GM23248 (cell line): ENCODE results near the gene DEDD. TPM values are rescaled to one million over a fixed set of nuclear protein-coding genes. Genes with fewer than 3 reads are reported as not detected.

Experiments used
- DNase-seq: peaks from one replicate; pipeline ENCODE4 v3.0.0-alpha.2; 2015
- H2AFZ ChIP-seq: fragments of 200-600 bp; sonication (generic); 2 replicates; pipeline ENCODE4 v1.6.1; 2016; ENCODE audit warnings: antibody characterized with exemption
- H3F3A ChIP-seq: fragments of 200-600 bp; sonication (generic); 2 replicates; pipeline ENCODE4 v1.6.1; 2016; ENCODE audit warnings: mild to moderate bottlenecking, antibody characterized with exemption, mixed run types; ENCODE audit not compliant: insufficient read depth
- H3K27ac ChIP-seq: fragments of 200-600 bp; sonication (generic); 2 replicates; pipeline ENCODE4 v1.5.1; 2016; ENCODE audit warnings: mild to moderate bottlenecking
- H3K27me3 ChIP-seq: fragments of 200-600 bp; sonication (generic); replicated peaks from 2 replicates; pipeline ENCODE4 v1.6.1; 2016; ENCODE audit warnings: mild to moderate bottlenecking; ENCODE audit not compliant: insufficient read depth
- H3K36me3 ChIP-seq: fragments of 200-600 bp; sonication (generic); 2 replicates; pipeline ENCODE4 v1.6.1; 2016; ENCODE audit warnings: low read depth, mild to moderate bottlenecking
- H3K4me1 ChIP-seq: fragments of 200-600 bp; sonication (generic); 2 replicates; pipeline ENCODE4 v1.6.1; 2016; ENCODE audit warnings: mild to moderate bottlenecking; ENCODE audit not compliant: insufficient read depth
- H3K4me2 ChIP-seq: fragments of 200-600 bp; sonication (generic); one replicate; pipeline ENCODE4 v1.6.1; 2016; ENCODE audit warnings: mild to moderate bottlenecking; ENCODE audit not compliant: unreplicated experiment
- H3K4me3 ChIP-seq: fragments of 200-600 bp; sonication (generic); 2 replicates; pipeline ENCODE4 v1.5.1; 2016; ENCODE audit warnings: mild to moderate bottlenecking
- H3K79me2 ChIP-seq: fragments of 200-600 bp; sonication (generic); 2 replicates; pipeline ENCODE4 v1.6.1; 2016; ENCODE audit warnings: mild to moderate bottlenecking; ENCODE audit not compliant: insufficient read depth
- H3K9ac ChIP-seq: fragments of 200-600 bp; sonication (generic); 2 replicates; pipeline ENCODE4 v1.6.1; 2016; ENCODE audit warnings: mild to moderate bottlenecking
- H3K9me2 ChIP-seq: fragments of 200-600 bp; sonication (generic); 2 replicates; pipeline ENCODE4 v1.6.1; 2016; ENCODE audit warnings: mixed run types, mild to moderate bottlenecking, moderate library complexity; ENCODE audit not compliant: insufficient read depth
- H3K9me3 ChIP-seq: fragments of 200-600 bp; sonication (generic); one replicate; pipeline ENCODE4 v1.6.1; 2017; ENCODE audit warnings: low read depth
- H4K20me1 ChIP-seq: fragments of 200-600 bp; sonication (generic); 2 replicates; pipeline ENCODE4 v1.6.0; 2016; ENCODE audit not compliant: insufficient read depth
- EZH2 ChIP-seq: fragments of 200-600 bp; sonication (generic); IDR thresholded peaks from 2 replicates; pipeline ENCODE4 v1.6.1; 2018; ENCODE audit warnings: antibody characterized with exemption, mild to moderate bottlenecking; ENCODE audit not compliant: insufficient read depth, poor library complexity, severe bottlenecking
- EZH2phosphoT487 ChIP-seq: fragments of 200-600 bp; sonication (generic); IDR thresholded peaks from 2 replicates; pipeline ENCODE4 v1.6.1; 2018; ENCODE audit warnings: antibody characterized with exemption, moderate library complexity, mild to moderate bottlenecking, low read depth; ENCODE audit not compliant: insufficient read depth
- WGBS, 2 experiments: methylation state at CpG; one replicate each; pipeline ENCODE4 v1.1.6; 2015 to 2017; ENCODE audit warnings: low lambda C conversion rate in 2 of 2, low coverage in 1 of 2; ENCODE audit errors: missing lambda C conversion rate in 2 of 2; 5-methylcytosine and 5-hydroxymethylcytosine counted together
- in situ Hi-C: fragments of 300-500 bp; cut with MboI; formaldehyde crosslinking; loops from 2 replicates; pipeline ENCODE4 v1.15.0; 2020
- polyA plus RNA-seq: library from polyadenylated mRNA; unstranded; fragments of >200 nt; fragmentation: Nextera tagmentation; extraction: Ambion mirVana; gene quantifications from 2 replicates; pipeline ENCODE4 v1.2.1, GENCODE V29; 2016
- total RNA-seq: library from RNA; depleted of rRNA; stranded (reverse); fragments of >200 nt; shearing (Covaris generic); gene quantifications from 2 replicates; pipeline ENCODE4 v1.2.3, GENCODE V29; 2014

Gene DEDD
- total and polyA plus RNA-seq, 2 experiments from 2014 or later, result 36.7 to 37.8 TPM

- WGBS, 2 experiments, result 29 to 44% methylated on average over 3 to 4 of the region's 4 CpGs
These were observed 46.0 kb downstream of the DEDD start for GRCh38 chr1:161086457-161086856.

GRCh38 chr1:161085165-161085564 is 47.3 kb downstream of the DEDD start:
- no peaks in the 10 kb centered on the region for H3K36me3 ChIP-seq
- peak overlapping the region; percentile 62 for H2AFZ ChIP-seq
- H3K4me3 ChIP-seq, result no peak overlapping the region
- H3K4me2 ChIP-seq, result no peak overlapping the region
- peak overlapping the region; percentile 17; the same call in 1 of the 2 replicates for H3K9ac ChIP-seq
- no peaks in the 10 kb centered on the region for H3K79me2 ChIP-seq
- H3K4me1 ChIP-seq, result peaks cover 67% of the 10 kb centered on the region
- no peaks in the 10 kb centered on the region for H3K9me2 ChIP-seq
- H3K27ac ChIP-seq, result peak overlapping the region; percentile 88; the same call in 1 of the 2 replicates
- no peaks in the 10 kb centered on the region for H4K20me1 ChIP-seq
- no peaks in the 10 kb centered on the region for H3K9me3 ChIP-seq
- no peaks in the 10 kb centered on the region for H3K27me3 ChIP-seq
- TF ChIP-seq EZH2phosphoT487, result no peak
- peak; percentile 60 for DNase-seq
- in situ Hi-C loops, result no loop called here
- peaks cover 40% of the 10 kb centered on the region for H3F3A ChIP-seq
- WGBS, 2 experiments, result 59 to 60% methylated on average over 2 of the region's 2 CpGs

More at GRCh38 chr1:161086457-161086856, 46.0 kb downstream of the DEDD start:
- H3K27ac ChIP-seq, result no peak overlapping the region
- no peak overlapping the region for H3K4me3 ChIP-seq
- no peak overlapping the region for H3K9ac ChIP-seq
- DNase-seq, result no peak
- H3F3A ChIP-seq, result peaks cover 33% of the 10 kb centered on the region
- no peaks in the 10 kb centered on the region for H4K20me1 ChIP-seq
- no peak overlapping the region for H2AFZ ChIP-seq
- H3K27me3 ChIP-seq, result no peaks in the 10 kb centered on the region
- peaks cover 54% of the 10 kb centered on the region for H3K4me1 ChIP-seq
- H3K9me3 ChIP-seq, result no peaks in the 10 kb centered on the region
- in situ Hi-C loops, result no loop called here
- no peaks in the 10 kb centered on the region for H3K36me3 ChIP-seq
- H3K9me2 ChIP-seq, result no peaks in the 10 kb centered on the region
- H3K79me2 ChIP-seq, result no peaks in the 10 kb centered on the region
- TF ChIP-seq EZH2 (no peak), EZH2phosphoT487 (no peak)
- H3K4me2 ChIP-seq, result no peak overlapping the region

GRCh38 chr1:161084597-161084988 is 47.9 kb downstream of the DEDD start:
- no peaks in the 10 kb centered on the region for H3K9me2 ChIP-seq
- H3K4me2 ChIP-seq, result no peak overlapping the region
- peak overlapping the region; percentile 88 for H3K27ac ChIP-seq
- H3K4me1 ChIP-seq, result peaks cover 70% of the 10 kb centered on the region
- no peak overlapping the region for H2AFZ ChIP-seq
- H3K79me2 ChIP-seq, result no peaks in the 10 kb centered on the region
- H3K27me3 ChIP-seq, result no peaks in the 10 kb centered on the region
- in situ Hi-C loops, result no loop called here
- no peak overlapping the region for H3K4me3 ChIP-seq
- 100% methylated on average over 1 of the region's 1 CpG; no CpG with 5 or more reads in 1 of the 2 experiments for WGBS, 2 experiments
- no peaks in the 10 kb centered on the region for H3K36me3 ChIP-seq
- DNase-seq, result no peak
- no peaks in the 10 kb centered on the region for H4K20me1 ChIP-seq
- peaks cover 43% of the 10 kb centered on the region for H3F3A ChIP-seq
- TF ChIP-seq EZH2phosphoT487, result no peak
- TF ChIP-seq EZH2, result no peak
- H3K9me3 ChIP-seq, result no peaks in the 10 kb centered on the region
- 0 out of 2 replicates have a peak overlapping the region, but pooled peaks have one; percentile 17 for H3K9ac ChIP-seq

GRCh38 chr1:161083748-161084596 is 48.5 kb downstream of the DEDD start:
- no peak for DNase-seq
- no peaks in the 10 kb centered on the region for H3K79me2 ChIP-seq
- H3F3A ChIP-seq, result peaks cover 43% of the 10 kb centered on the region
- H3K9me3 ChIP-seq, result no peaks in the 10 kb centered on the region
- H3K36me3 ChIP-seq, result no peaks in the 10 kb centered on the region
- H3K27ac ChIP-seq, result peak overlapping the region; percentile 88
- no peaks in the 10 kb centered on the region for H4K20me1 ChIP-seq
- H3K4me1 ChIP-seq, result peaks cover 70% of the 10 kb centered on the region
- peak overlapping the region; percentile 74 for H3K9ac ChIP-seq
- H2AFZ ChIP-seq, result peak overlapping the region; percentile 69
- TF ChIP-seq EZH2phosphoT487 (no peak), EZH2 (no peak)
- 59 to 61% methylated on average over 10 of the region's 10 CpGs for WGBS, 2 experiments
- no peaks in the 10 kb centered on the region for H3K27me3 ChIP-seq
- H3K4me2 ChIP-seq, result peak overlapping the region; percentile 42
- in situ Hi-C loops, result no loop called here
- no peaks in the 10 kb centered on the region for H3K9me2 ChIP-seq
- H3K4me3 ChIP-seq, result no peak overlapping the region
